Upper lobe of left lung (tissue), 4 donors: ENCODE data around the gene TBXAS1.

Source experiments
- CTCF ChIP-seq, 6 experiments: fragments of 450-650 bp in 4 of 6; fragments of 200-600 bp in 2 of 6; sonication (generic) in 2 of 6; IDR thresholded peaks; one replicate each; pipeline ENCODE4 v1.5.1; 2016 to 2019; ENCODE audit warnings: antibody characterized with exemption in 6 of 6
- POLR2AphosphoS5 ChIP-seq, 2 donors: sonication (generic); formaldehyde crosslinking; IDR thresholded peaks; one replicate each; pipeline ENCODE4 v1.5.1; 2017; ENCODE audit warnings: antibody characterized with exemption in 2 of 2

- no peak for TF ChIP-seq POLR2AphosphoS5 (IDR thresholded peaks at IDR 0.05)
- no peak for TF ChIP-seq CTCF (IDR thresholded peaks at IDR 0.05)
Measured at GRCh38 chr7:140013676-140014075, 184.6 kb downstream of the TBXAS1 start.
